Upper lobe of left lung (tissue), 4 donors: Measurements from ENCODE around the gene MICU2.

Experiments
- EP300 ChIP-seq, 4 donors: sonication (generic); formaldehyde crosslinking; IDR thresholded peaks; one replicate each; pipeline ENCODE4 v1.5.1; 2017; ENCODE audit warnings: antibody characterized with exemption in 4 of 4, control low read depth in 2 of 4
- POLR2AphosphoS5 ChIP-seq, 2 donors: sonication (generic); formaldehyde crosslinking; IDR thresholded peaks; one replicate each; pipeline ENCODE4 v1.5.1; 2017; ENCODE audit warnings: antibody characterized with exemption in 2 of 2
- TF ChIP-seq, protein P1 (sequence below), 6 experiments: fragments of 450-650 bp in 4 of 6; fragments of 200-600 bp in 2 of 6; sonication (generic) in 2 of 6; IDR thresholded peaks; one replicate each; pipeline ENCODE4 v1.5.1; 2016 to 2019; ENCODE audit warnings: antibody characterized with exemption in 6 of 6

DNA sequence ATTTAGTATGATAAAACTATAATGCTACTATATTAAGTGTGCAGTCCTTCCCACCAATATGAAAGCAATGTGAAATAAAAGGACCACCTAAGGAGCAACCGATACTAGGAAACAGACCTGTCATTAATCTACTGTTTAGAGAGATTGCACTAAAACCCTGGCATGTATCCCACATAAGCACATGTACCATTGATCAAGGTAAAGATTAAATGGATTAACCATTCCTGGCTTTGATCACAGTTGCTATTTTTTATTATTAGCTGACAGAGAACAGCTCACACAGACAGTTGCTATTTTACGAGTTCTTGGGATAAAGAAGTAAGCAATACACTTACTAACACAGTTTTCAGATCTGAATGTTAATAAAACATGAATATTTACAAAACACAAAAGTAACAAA lies 87.2 kb downstream of the MICU2 start:
- TF ChIP-seq, protein P1, sequence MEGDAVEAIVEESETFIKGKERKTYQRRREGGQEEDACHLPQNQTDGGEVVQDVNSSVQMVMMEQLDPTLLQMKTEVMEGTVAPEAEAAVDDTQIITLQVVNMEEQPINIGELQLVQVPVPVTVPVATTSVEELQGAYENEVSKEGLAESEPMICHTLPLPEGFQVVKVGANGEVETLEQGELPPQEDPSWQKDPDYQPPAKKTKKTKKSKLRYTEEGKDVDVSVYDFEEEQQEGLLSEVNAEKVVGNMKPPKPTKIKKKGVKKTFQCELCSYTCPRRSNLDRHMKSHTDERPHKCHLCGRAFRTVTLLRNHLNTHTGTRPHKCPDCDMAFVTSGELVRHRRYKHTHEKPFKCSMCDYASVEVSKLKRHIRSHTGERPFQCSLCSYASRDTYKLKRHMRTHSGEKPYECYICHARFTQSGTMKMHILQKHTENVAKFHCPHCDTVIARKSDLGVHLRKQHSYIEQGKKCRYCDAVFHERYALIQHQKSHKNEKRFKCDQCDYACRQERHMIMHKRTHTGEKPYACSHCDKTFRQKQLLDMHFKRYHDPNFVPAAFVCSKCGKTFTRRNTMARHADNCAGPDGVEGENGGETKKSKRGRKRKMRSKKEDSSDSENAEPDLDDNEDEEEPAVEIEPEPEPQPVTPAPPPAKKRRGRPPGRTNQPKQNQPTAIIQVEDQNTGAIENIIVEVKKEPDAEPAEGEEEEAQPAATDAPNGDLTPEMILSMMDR (IDR thresholded peaks at IDR 0.05): no peak
- TF ChIP-seq EP300 (IDR thresholded peaks at IDR 0.05) (no peak), POLR2AphosphoS5 (IDR thresholded peaks at IDR 0.05) (no peak)
